PFSK-1 (cell line): ENCODE data around the gene MT1G.

ENCODE experiments used
- POLR2AphosphoS5 ChIP-seq: IDR thresholded peaks from 2 replicates; pipeline ENCODE4 v1.6.1; 2012; ENCODE audit warnings: low read depth, mild to moderate bottlenecking, control low read depth, low read length, moderate library complexity
- TAF1 ChIP-seq: IDR thresholded peaks from 2 replicates; pipeline ENCODE4 v1.6.1; 2012; ENCODE audit warnings: low read length, control low read depth, borderline replicate concordance; ENCODE audit not compliant: insufficient read depth
- TF ChIP-seq, protein P1 (sequence below), 2 experiments: IDR thresholded peaks; 2 replicates each; pipeline versions ENCODE4 v1.6.1 to v1.8.0; 2011 to 2012; ENCODE audit warnings: low read depth in 2 of 2, low read length in 2 of 2, control low read depth in 1 of 2, inconsistent platforms in 1 of 2, mild to moderate bottlenecking in 1 of 2, moderate library complexity in 1 of 2; ENCODE audit not compliant: insufficient read depth in 1 of 2

DNA sequence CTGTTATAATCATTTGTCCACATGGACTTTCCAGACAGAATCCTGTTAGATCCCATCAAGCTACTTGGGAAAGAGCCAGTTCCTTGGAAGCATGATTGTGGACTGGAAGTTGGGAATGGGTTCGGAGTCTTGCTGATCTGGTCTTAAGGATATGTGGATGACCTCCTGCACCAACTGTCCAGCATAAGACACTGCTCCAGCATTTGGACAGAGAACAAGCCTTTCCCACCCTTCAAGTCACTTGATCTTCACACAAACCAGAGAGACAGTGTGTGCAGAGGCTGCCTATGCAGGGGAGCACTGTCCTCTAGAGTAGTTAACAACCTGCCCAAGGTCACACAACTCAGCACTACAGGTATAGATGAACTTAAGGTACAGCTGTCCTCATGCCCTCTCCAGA, 22.0 kb downstream of the MT1G start:
- TF ChIP-seq TAF1 (no peak), POLR2AphosphoS5 (no peak)
- TF ChIP-seq, protein P1, sequence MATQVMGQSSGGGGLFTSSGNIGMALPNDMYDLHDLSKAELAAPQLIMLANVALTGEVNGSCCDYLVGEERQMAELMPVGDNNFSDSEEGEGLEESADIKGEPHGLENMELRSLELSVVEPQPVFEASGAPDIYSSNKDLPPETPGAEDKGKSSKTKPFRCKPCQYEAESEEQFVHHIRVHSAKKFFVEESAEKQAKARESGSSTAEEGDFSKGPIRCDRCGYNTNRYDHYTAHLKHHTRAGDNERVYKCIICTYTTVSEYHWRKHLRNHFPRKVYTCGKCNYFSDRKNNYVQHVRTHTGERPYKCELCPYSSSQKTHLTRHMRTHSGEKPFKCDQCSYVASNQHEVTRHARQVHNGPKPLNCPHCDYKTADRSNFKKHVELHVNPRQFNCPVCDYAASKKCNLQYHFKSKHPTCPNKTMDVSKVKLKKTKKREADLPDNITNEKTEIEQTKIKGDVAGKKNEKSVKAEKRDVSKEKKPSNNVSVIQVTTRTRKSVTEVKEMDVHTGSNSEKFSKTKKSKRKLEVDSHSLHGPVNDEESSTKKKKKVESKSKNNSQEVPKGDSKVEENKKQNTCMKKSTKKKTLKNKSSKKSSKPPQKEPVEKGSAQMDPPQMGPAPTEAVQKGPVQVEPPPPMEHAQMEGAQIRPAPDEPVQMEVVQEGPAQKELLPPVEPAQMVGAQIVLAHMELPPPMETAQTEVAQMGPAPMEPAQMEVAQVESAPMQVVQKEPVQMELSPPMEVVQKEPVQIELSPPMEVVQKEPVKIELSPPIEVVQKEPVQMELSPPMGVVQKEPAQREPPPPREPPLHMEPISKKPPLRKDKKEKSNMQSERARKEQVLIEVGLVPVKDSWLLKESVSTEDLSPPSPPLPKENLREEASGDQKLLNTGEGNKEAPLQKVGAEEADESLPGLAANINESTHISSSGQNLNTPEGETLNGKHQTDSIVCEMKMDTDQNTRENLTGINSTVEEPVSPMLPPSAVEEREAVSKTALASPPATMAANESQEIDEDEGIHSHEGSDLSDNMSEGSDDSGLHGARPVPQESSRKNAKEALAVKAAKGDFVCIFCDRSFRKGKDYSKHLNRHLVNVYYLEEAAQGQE (IDR thresholded peaks at IDR 0.05; ENCODE audit: insufficient read depth in 1 of 2, low read depth in 2 of 2, low read length in 2 of 2): peak in 1 of 2 experiments; percentile 82; a peak in 2 of 4 replicates
